BE2C (cell line): ENCODE measurements around the gene ECEL1.

Experiments
- DNase-seq: peaks from one replicate; pipeline ENCODE4 v3.0.0-alpha.2; 2020
- H3K27me3 ChIP-seq: fragments of 250-450 bp; sonication (Bioruptor Pico); 2 replicates; pipeline ENCODE4 v1.5.1; 2020; ENCODE audit warnings: mild to moderate bottlenecking
- H3K36me3 ChIP-seq: fragments of 250-450 bp; sonication (Bioruptor Pico); 2 replicates; pipeline ENCODE4 v1.5.1; 2020; ENCODE audit warnings: mild to moderate bottlenecking
- H3K4me1 ChIP-seq: fragments of 250-450 bp; sonication (Bioruptor Pico); 2 replicates; pipeline ENCODE4 v1.5.1; 2020
- H3K4me3 ChIP-seq: 2 replicates; pipeline ENCODE4 v1.5.1; 2011; ENCODE audit warnings: low read depth, low read length
- H3K9me3 ChIP-seq: fragments of 250-450 bp; sonication (Bioruptor Pico); 2 replicates; pipeline ENCODE4 v1.5.1; 2020
- CTCF ChIP-seq: IDR thresholded peaks from 2 replicates; pipeline ENCODE4 v1.5.1; 2012; ENCODE audit warnings: mild to moderate bottlenecking, low read depth, low read length

Gene ECEL1

GRCh38 chr2:232502511-232502910, 14.9 kb upstream of the ECEL1 start:
- no peaks in the 10 kb centered on the region for H3K27me3 ChIP-seq
- no peak for TF ChIP-seq CTCF
- H3K9me3 ChIP-seq, result no peaks in the 10 kb centered on the region
- peaks cover 25% of the 10 kb centered on the region for H3K4me1 ChIP-seq
- no peak for DNase-seq
- no peaks in the 10 kb centered on the region for H3K36me3 ChIP-seq
- H3K4me3 ChIP-seq, result no peak overlapping the region

- Histone ChIP-seq H3K27me3 (no peaks in the 10 kb centered on the region), H3K4me3 (no peak overlapping the region)
- TF ChIP-seq CTCF, result no peak
Observed at GRCh38 chr2:232501794-232502390, 14.3 kb upstream of the ECEL1 start.

GRCh38 chr2:232501331-232501771, 13.7 kb upstream of the ECEL1 start:
- no peak for DNase-seq
- TF ChIP-seq CTCF, result no peak
- Histone ChIP-seq H3K36me3 (no peaks in the 10 kb centered on the region), H3K4me1 (peaks cover 18% of the 10 kb centered on the region), H3K9me3 (no peaks in the 10 kb centered on the region), H3K27me3 (no peaks in the 10 kb centered on the region), H3K4me3 (no peak overlapping the region)

More at GRCh38 chr2:232501794-232502390, 14.3 kb upstream of the ECEL1 start:
- Histone ChIP-seq H3K4me1 (peaks cover 23% of the 10 kb centered on the region), H3K9me3 (no peaks in the 10 kb centered on the region), H3K36me3 (no peaks in the 10 kb centered on the region)
- no peak for DNase-seq

GRCh38 chr2:232498452-232498851, 10.8 kb upstream of the ECEL1 start:
- no peaks in the 10 kb centered on the region for H3K36me3 ChIP-seq
- H3K4me1 ChIP-seq, result peaks cover 9% of the 10 kb centered on the region

GRCh38 chr2:232497348-232497747, 9.7 kb upstream of the ECEL1 start:
- no peak for TF ChIP-seq CTCF
- Histone ChIP-seq H3K9me3 (no peaks in the 10 kb centered on the region), H3K27me3 (no peaks in the 10 kb centered on the region), H3K4me3 (no peak overlapping the region), H3K36me3 (no peaks in the 10 kb centered on the region), H3K4me1 (peaks cover 7% of the 10 kb centered on the region; the same call in 1 of the 2 replicates)
- DNase-seq, result no peak

More at GRCh38 chr2:232498452-232498851, 10.8 kb upstream of the ECEL1 start:
- DNase-seq, result no peak
- H3K9me3 ChIP-seq, result no peaks in the 10 kb centered on the region
- H3K27me3 ChIP-seq, result no peaks in the 10 kb centered on the region
- no peak overlapping the region for H3K4me3 ChIP-seq
- TF ChIP-seq CTCF, result no peak

- H3K4me3 ChIP-seq, result no peak overlapping the region
- no peaks in the 10 kb centered on the region for H3K27me3 ChIP-seq
- peaks cover 6% of the 10 kb centered on the region; the same call in 1 of the 2 replicates for H3K4me1 ChIP-seq
- DNase-seq, result no peak
- H3K36me3 ChIP-seq, result no peaks in the 10 kb centered on the region
- no peaks in the 10 kb centered on the region for H3K9me3 ChIP-seq
- TF ChIP-seq CTCF, result no peak
Observed at GRCh38 chr2:232496501-232497270, 9.1 kb upstream of the ECEL1 start.
